HepG2 (cell line): ENCODE results near the gene TPST1. TPM values are rescaled to one million over a fixed set of nuclear protein-coding genes. Genes with fewer than 3 reads are reported as not detected.

Experiments used
- ATAC-seq: fragments of 200-7000 bp; cut with Tn5 transposase; 3 replicates; pipeline ENCODE4 v1.9.1; 2020; ENCODE audit warnings: mild to moderate bottlenecking, moderate library complexity
- BruUV-seq: library from RNA; stranded (reverse); fragments of 400-500 nt; replicated peaks from 2 replicates; lab custom pipeline; 2021; lab: Mats Ljungman, UMichigan
- CTCF ChIA-PET: fragments of 300-600 bp; formaldehyde crosslinking; extraction: SDS; loops from one replicate; lab custom pipeline; 2021; ENCODE audit warnings: low total read pairs, inconsistent platforms, low intra/inter-chr PET ratio; lab: Yijun Ruan, JAX
- POLR2A ChIA-PET: fragments of 350-600 bp; sonication (Branson Sonifier 250); formaldehyde crosslinking; loops from one replicate; lab custom pipeline; 2020; ENCODE audit warnings: antibody characterized with exemption, inconsistent platforms; lab: Yijun Ruan, JAX
- DNase-seq: peaks from one replicate; pipeline ENCODE4 v3.0.0-alpha.2; 2015; ENCODE audit warnings: low spot score
- FAIRE-seq: peaks from 3 replicates; lab custom pipeline; 2011; peaks lifted over from hg19 to GRCh38; lab: Jason Lieb, UNC
- H2AFZ ChIP-seq: one replicate; pipeline ENCODE4 v1.6.1; 2011; ENCODE audit warnings: low read length, inconsistent platforms
- H3K27ac ChIP-seq: fragments of 300-600 bp; 3 replicates; pipeline ENCODE4 v1.8.0; 2011; ENCODE audit warnings: mixed run types, mild to moderate bottlenecking, mixed read lengths, low read length, inconsistent platforms; ENCODE audit not compliant: insufficient read depth; ENCODE audit errors: extremely low read length
- H3K27me3 ChIP-seq, 2 experiments: fragments of 200-600 bp in 1 of 2; 2 replicates in 1 of 2; 3 replicates in 1 of 2; pipeline versions ENCODE4 v1.6.0 to v1.8.0; 2011; ENCODE audit warnings: low read length in 2 of 2, mild to moderate bottlenecking in 2 of 2, moderate library complexity in 2 of 2, inconsistent platforms in 1 of 2; ENCODE audit not compliant: insufficient read depth in 2 of 2, control insufficient read depth in 1 of 2
- H3K36me3 ChIP-seq, 2 experiments: fragments of 200-600 bp in 1 of 2; replicated peaks in 1 of 2; 2 replicates in 1 of 2; 3 replicates in 1 of 2; pipeline versions ENCODE4 v1.5.1 to v1.8.0; 2011; ENCODE audit warnings: low read length in 2 of 2, inconsistent platforms in 1 of 2; ENCODE audit not compliant: insufficient read depth in 2 of 2, control insufficient read depth in 1 of 2
- H3K4me1 ChIP-seq: 2 replicates; pipeline ENCODE4 v1.5.1; 2012; ENCODE audit warnings: low read length, inconsistent platforms; ENCODE audit not compliant: insufficient read depth
- H3K4me2 ChIP-seq: 2 replicates; pipeline ENCODE4 v1.6.0; 2011; ENCODE audit warnings: low read depth, low read length, inconsistent platforms
- H3K4me3 ChIP-seq, 3 experiments: fragments of 200-600 bp in 1 of 3; sonication (generic), shearing (Covaris generic) in 1 of 3; replicated peaks in 1 of 3; 2 replicates each; pipeline ENCODE4 v1.5.1; 2011 to 2016; ENCODE audit warnings: low read length in 3 of 3, inconsistent platforms in 2 of 3, low read depth in 2 of 3, mild to moderate bottlenecking in 2 of 3, control low read depth in 1 of 3, mixed read lengths in 1 of 3; ENCODE audit not compliant: insufficient read depth in 1 of 3
- H3K79me2 ChIP-seq: one replicate; pipeline ENCODE4 v1.6.1; 2011; ENCODE audit warnings: low read length, inconsistent platforms; ENCODE audit not compliant: insufficient read depth
- H3K9ac ChIP-seq: 2 replicates; pipeline ENCODE4 v1.6.0; 2011; ENCODE audit warnings: mild to moderate bottlenecking, low read depth, low read length, inconsistent platforms; ENCODE audit not compliant: insufficient read depth
- H3K9me3 ChIP-seq: 2 replicates; pipeline ENCODE4 v1.5.1; 2012; ENCODE audit warnings: mild to moderate bottlenecking, low read length
- H4K20me1 ChIP-seq: 2 replicates; pipeline ENCODE4 v1.6.0; 2011; ENCODE audit warnings: inconsistent platforms, mild to moderate bottlenecking, low read length, moderate library complexity; ENCODE audit not compliant: insufficient read depth
- ARID5B ChIP-seq: IDR thresholded peaks from 2 replicates; pipeline ENCODE4 v1.4.0; 2020; ENCODE audit warnings: mild to moderate bottlenecking, missing genetic modification reagents
- BCL3 ChIP-seq: sonication (generic); formaldehyde crosslinking; IDR thresholded peaks from 2 replicates; pipeline ENCODE4 v1.5.1; 2020; ENCODE audit warnings: mild to moderate bottlenecking, missing genetic modification reagents, moderate library complexity
- FOXP4 ChIP-seq: sonication (generic); formaldehyde crosslinking; IDR thresholded peaks from 2 replicates; pipeline ENCODE4 v1.4.0; 2020; ENCODE audit warnings: missing genetic modification reagents
- KDM6A ChIP-seq: IDR thresholded peaks from 2 replicates; pipeline ENCODE4 v1.6.1; 2016; ENCODE audit warnings: low read depth
- NR2F1 ChIP-seq, 2 experiments: fragments of 450-650 bp in 1 of 2; formaldehyde crosslinking in 1 of 2; IDR thresholded peaks; 2 replicates each; pipeline versions ENCODE4 v1.5.0 to v1.6.1; 2016 to 2020; ENCODE audit warnings: mild to moderate bottlenecking in 1 of 2, missing compliant biosample characterization in 1 of 2, missing genetic modification reagents in 1 of 2, moderate library complexity in 1 of 2
- ZNF275 ChIP-seq: sonication (generic); formaldehyde crosslinking; IDR thresholded peaks from 2 replicates; pipeline ENCODE4 v1.8.0; 2022; ENCODE audit warnings: missing genetic modification reagents, mild to moderate bottlenecking, inconsistent platforms, borderline replicate concordance
- ZNF280B ChIP-seq: sonication (generic); formaldehyde crosslinking; IDR thresholded peaks from 2 replicates; pipeline ENCODE4 v1.5.0; 2020; ENCODE audit warnings: missing genetic modification reagents, mild to moderate bottlenecking, borderline replicate concordance
- ZNF281 ChIP-seq: sonication (generic); formaldehyde crosslinking; IDR thresholded peaks from 2 replicates; pipeline ENCODE4 v1.4.0; 2020; ENCODE audit warnings: missing genetic modification reagents, borderline replicate concordance
- WGBS: methylation state at CpG from one replicate; pipeline ENCODE4 v1.1.6; 2017; ENCODE audit warnings: low lambda C conversion rate; 5-methylcytosine and 5-hydroxymethylcytosine counted together
- in situ Hi-C: cut with HindIII; loops from 2 replicates; pipeline ENCODE4 v1.10.0; 2017; ENCODE audit warnings: low pct_unique_long_range_greater_than_20kb; ENCODE audit not compliant: extremely low pct_ligation_motif_present
- intact Hi-C: fragments of 100-400 bp; cut with micrococcal nuclease; formaldehyde crosslinking; loops from one replicate; pipeline ENCODE4 v1.10.0; 2022; ENCODE audit not compliant: unreplicated experiment
- polyA plus RNA-seq, 8 experiments: library from polyadenylated mRNA; depleted of rRNA in 3 of 8; stranded (reverse) in 7 of 8; unstranded in 1 of 8; fragments of >200 nt; fragmentation: Illumina TruSeq in 4 of 8; extraction: Trizol in 4 of 8; gene quantifications; 2 replicates each; pipeline versions ENCODE4 v1.2.1 to v1.2.3, GENCODE V29; 2011 to 2016; ENCODE audit warnings: low read depth in 4 of 8, missing spikeins in 1 of 8, mixed read lengths in 1 of 8; ENCODE audit not compliant: insufficient read depth in 1 of 8
- total RNA-seq, 5 experiments: library from RNA; depleted of rRNA; stranded (reverse); fragments of >200 nt; fragmentation: Illumina TruSeq; extraction: Trizol; gene quantifications; 2 replicates each; pipeline ENCODE4 v1.2.3, GENCODE V29; 2016; ENCODE audit warnings: low read depth in 1 of 5

The TPST1 gene
- total and polyA plus RNA-seq, 2 of the 13 experiments (the other 11 are each of a cell fraction or from before 2014, with no cell fraction given), result 24.3 to 34.1 TPM

- POLR2A ChIA-PET, result no interaction called here
- 81% methylated on average over 5 of the region's 5 CpGs for WGBS
- Histone ChIP-seq H3K4me3 (no peak overlapping the region), H3K27ac (no peak overlapping the region), H4K20me1 (no peaks in the 10 kb centered on the region), H2AFZ (no peak overlapping the region), H3K9ac (no peak overlapping the region), H3K4me2 (no peak overlapping the region), H3K9me3 (no peaks in the 10 kb centered on the region), H3K27me3 (no peaks in the 10 kb centered on the region), H3K79me2 (no peaks in the 10 kb centered on the region), H3K36me3 (peaks cover 5 to 6% of the 10 kb centered on the region in 2 experiments; a peak in 3 of 5 replicates), H3K4me1 (0 out of 2 replicates have a peak, but pooled peaks cover 6% of the 10 kb centered on the region)
- CTCF ChIA-PET, result no interaction called here
- in situ Hi-C loops, result no loop called here
- peak; percentile 8 for FAIRE-seq
- no TSS peak for BruUV-seq
- no peak for ATAC-seq
- intact Hi-C loops, result no loop called here
- peak; percentile 55 for DNase-seq
- TF ChIP-seq NR2F1 (CRISPR knock-in tag; IDR thresholded peaks at IDR 0.05) (peak in 1 of 2 experiments; percentile 58; a peak in 1 of 4 replicates), FOXP4 (CRISPR knock-in tag) (peak; percentile 18; the same call in 1 of the 2 replicates), ZNF280B (CRISPR knock-in tag) (no peak), BCL3 (CRISPR knock-in tag) (no peak), KDM6A (CRISPR knock-in tag) (no peak), ZNF281 (CRISPR knock-in tag) (no peak), ZNF275 (CRISPR knock-in tag) (no peak), ARID5B (peak; percentile 25; the same call in 1 of the 2 replicates)
Measured at GRCh38 chr7:66380272-66380888, 175.2 kb downstream of the TPST1 start.
